ENCODE measurements around the gene EPG5.

DNA sequence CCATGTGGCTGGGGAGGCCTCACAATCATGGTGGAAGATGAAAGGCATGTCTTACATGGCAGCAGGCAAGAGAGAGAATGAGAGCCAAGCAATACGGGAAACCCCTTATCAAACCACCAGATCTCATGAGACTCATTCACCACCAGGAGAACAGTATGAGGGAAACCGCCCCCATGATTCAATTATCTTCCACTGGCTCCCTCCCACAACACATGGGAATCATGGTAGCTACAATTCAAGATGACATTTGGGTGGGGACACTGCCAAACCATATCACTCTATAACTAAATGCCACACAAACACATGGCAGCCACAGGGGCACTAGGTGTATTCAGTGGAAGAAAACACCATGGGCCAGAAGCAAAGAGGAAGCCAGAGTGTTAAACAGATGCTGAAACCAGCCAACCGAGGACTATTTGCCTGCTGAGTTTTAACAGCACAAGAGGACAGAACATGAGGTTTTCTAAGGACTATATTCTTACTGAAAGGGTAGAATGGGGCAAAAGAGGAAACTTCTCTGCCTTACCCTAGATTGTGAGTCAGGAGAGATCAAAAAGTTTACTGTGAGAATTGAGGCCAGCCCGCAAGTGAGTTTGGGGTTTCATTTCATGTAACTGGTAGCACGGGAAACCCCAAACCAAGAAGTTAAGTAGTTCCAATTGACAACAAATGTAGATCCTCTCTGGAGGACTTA lies 92.5 kb downstream of the EPG5 start:
- TF ChIP-seq, protein P1, sequence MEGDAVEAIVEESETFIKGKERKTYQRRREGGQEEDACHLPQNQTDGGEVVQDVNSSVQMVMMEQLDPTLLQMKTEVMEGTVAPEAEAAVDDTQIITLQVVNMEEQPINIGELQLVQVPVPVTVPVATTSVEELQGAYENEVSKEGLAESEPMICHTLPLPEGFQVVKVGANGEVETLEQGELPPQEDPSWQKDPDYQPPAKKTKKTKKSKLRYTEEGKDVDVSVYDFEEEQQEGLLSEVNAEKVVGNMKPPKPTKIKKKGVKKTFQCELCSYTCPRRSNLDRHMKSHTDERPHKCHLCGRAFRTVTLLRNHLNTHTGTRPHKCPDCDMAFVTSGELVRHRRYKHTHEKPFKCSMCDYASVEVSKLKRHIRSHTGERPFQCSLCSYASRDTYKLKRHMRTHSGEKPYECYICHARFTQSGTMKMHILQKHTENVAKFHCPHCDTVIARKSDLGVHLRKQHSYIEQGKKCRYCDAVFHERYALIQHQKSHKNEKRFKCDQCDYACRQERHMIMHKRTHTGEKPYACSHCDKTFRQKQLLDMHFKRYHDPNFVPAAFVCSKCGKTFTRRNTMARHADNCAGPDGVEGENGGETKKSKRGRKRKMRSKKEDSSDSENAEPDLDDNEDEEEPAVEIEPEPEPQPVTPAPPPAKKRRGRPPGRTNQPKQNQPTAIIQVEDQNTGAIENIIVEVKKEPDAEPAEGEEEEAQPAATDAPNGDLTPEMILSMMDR (IDR thresholded peaks at IDR 0.05 in 4 of 5, conservative IDR thresholded peaks at IDR 0.05 in 1 of 5), result no peak
- TF ChIP-seq POLR2A (IDR thresholded peaks at IDR 0.05), result no peak
